ENCODE results near the gene SLC26A5.
A peak's percentile ranks its signal among the peaks of the same experiment; 100 is the strongest.
"Not testable (repeated sequence)": the region's sequence is repeated elsewhere in the genome, so short reads cannot be mapped to it uniquely, and the experiment has no call there.

The SLC26A5 gene

DNA sequence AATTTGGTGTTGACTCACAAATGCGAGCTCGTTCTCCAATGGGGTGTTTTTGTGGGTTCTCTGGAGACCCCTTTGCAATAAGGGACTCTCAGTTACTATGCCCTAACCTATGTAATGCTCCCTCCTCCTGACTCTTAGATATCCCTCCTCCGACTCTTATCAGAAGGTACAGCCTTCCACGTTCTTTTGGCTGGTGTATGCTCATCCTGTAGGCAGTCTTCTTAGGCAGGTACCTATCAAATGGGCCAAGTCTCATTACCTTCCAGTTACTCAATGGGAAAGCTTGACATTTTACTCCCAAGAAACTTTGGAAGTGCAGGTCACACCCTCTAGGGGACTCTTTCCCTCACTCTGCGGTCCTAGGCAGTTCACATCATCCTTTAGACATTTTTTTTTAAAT lies 32.6 kb downstream of the SLC26A5 start:
- Histone ChIP-seq H3K27me3 (ENCODE audit: insufficient read depth, low read length, poor library complexity) (peaks cover 14% of the 10 kb centered on the region), H3K4me1 (ENCODE audit: insufficient read depth, low read length) (no peaks in the 10 kb centered on the region), H3K27ac (ENCODE audit: low read length) (no peak overlapping the region), H3K36me3 (ENCODE audit: insufficient read depth, low read length) (no peaks in the 10 kb centered on the region), H4K20me1 (ENCODE audit: insufficient read depth, low read length) (no peaks in the 10 kb centered on the region), H3K79me2 (ENCODE audit: insufficient read depth, low read length) (no peaks in the 10 kb centered on the region), H3K4me2 (ENCODE audit: insufficient read depth, low read length) (no peak overlapping the region), H3K9me3 (ENCODE audit: insufficient read depth, low read length, severe bottlenecking) (no peaks in the 10 kb centered on the region), H2AFZ (ENCODE audit: low read depth, low read length) (no peak overlapping the region), H3K4me3 (ENCODE audit: low read depth in 1 of 2, low read length in 2 of 2) (no peak overlapping the region), H3K9ac (ENCODE audit: low read depth, low read length) (no peak overlapping the region)
- TF ChIP-seq, protein P1, sequence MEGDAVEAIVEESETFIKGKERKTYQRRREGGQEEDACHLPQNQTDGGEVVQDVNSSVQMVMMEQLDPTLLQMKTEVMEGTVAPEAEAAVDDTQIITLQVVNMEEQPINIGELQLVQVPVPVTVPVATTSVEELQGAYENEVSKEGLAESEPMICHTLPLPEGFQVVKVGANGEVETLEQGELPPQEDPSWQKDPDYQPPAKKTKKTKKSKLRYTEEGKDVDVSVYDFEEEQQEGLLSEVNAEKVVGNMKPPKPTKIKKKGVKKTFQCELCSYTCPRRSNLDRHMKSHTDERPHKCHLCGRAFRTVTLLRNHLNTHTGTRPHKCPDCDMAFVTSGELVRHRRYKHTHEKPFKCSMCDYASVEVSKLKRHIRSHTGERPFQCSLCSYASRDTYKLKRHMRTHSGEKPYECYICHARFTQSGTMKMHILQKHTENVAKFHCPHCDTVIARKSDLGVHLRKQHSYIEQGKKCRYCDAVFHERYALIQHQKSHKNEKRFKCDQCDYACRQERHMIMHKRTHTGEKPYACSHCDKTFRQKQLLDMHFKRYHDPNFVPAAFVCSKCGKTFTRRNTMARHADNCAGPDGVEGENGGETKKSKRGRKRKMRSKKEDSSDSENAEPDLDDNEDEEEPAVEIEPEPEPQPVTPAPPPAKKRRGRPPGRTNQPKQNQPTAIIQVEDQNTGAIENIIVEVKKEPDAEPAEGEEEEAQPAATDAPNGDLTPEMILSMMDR (IDR thresholded peaks at IDR 0.05; ENCODE audit: borderline replicate concordance, extremely low read depth, low read length, poor library complexity, severe bottlenecking), result no peak
- no peak for TF ChIP-seq EZH2 (IDR thresholded peaks at IDR 0.05; ENCODE audit: borderline replicate concordance, low read depth, low read length, severe bottlenecking)
- DNase-seq (no peak), ATAC-seq (ENCODE audit: insufficient read depth, low read depth) (no peak)

DNA sequence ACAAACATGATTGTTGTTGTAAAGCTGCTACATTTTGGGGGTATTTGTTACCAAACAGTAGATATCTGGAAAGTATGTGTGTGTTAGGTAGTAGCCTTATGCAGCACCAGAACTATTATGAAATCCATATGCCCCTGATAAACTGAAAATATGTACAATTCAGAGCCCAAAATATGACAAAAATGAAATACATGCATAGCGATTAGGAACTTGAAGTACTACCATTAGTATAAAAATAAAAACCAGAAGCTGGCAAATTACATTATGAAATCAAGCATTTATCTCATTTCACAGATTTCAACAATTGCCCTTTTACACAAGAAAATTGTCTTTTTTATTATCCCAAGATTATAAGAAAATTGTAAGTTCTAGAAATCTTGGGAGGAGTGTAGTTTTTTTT lies 33.9 kb downstream of the SLC26A5 start:
- Histone ChIP-seq H2AFZ (ENCODE audit: low read depth, low read length) (no peak overlapping the region), H3K9me3 (ENCODE audit: insufficient read depth, low read length, severe bottlenecking) (no peaks in the 10 kb centered on the region), H3K4me1 (ENCODE audit: insufficient read depth, low read length) (no peaks in the 10 kb centered on the region), H3K27me3 (ENCODE audit: insufficient read depth, low read length, poor library complexity) (peaks cover 14% of the 10 kb centered on the region), H3K4me2 (ENCODE audit: insufficient read depth, low read length) (no peak overlapping the region), H3K4me3 (ENCODE audit: low read depth in 1 of 2, low read length in 2 of 2) (no peak overlapping the region), H3K36me3 (ENCODE audit: insufficient read depth, low read length) (no peaks in the 10 kb centered on the region), H3K27ac (ENCODE audit: low read length) (no peak overlapping the region), H3K9ac (ENCODE audit: low read depth, low read length) (no peak overlapping the region), H4K20me1 (ENCODE audit: insufficient read depth, low read length) (no peaks in the 10 kb centered on the region), H3K79me2 (ENCODE audit: insufficient read depth, low read length) (no peaks in the 10 kb centered on the region)
- no peak for ATAC-seq (ENCODE audit: insufficient read depth, low read depth)
- DNase-seq, result no peak
- TF ChIP-seq, protein P1 (IDR thresholded peaks at IDR 0.05; ENCODE audit: borderline replicate concordance, extremely low read depth, low read length, poor library complexity, severe bottlenecking), result no peak
- TF ChIP-seq EZH2 (IDR thresholded peaks at IDR 0.05; ENCODE audit: borderline replicate concordance, low read depth, low read length, severe bottlenecking), result no peak

GRCh38 chr7:103405789-103406613 lies 40.0 kb downstream of the SLC26A5 start:
- not testable (repeated sequence) for H3K4me3 ChIP-seq (ENCODE audit: low read depth in 1 of 2, low read length in 2 of 2); H3K27me3 ChIP-seq (ENCODE audit: insufficient read depth, low read length, poor library complexity); H3K27ac ChIP-seq (ENCODE audit: low read length); H2AFZ ChIP-seq (ENCODE audit: low read depth, low read length); H4K20me1 ChIP-seq (ENCODE audit: insufficient read depth, low read length); H3K9me3 ChIP-seq (ENCODE audit: insufficient read depth, low read length, severe bottlenecking); H3K9ac ChIP-seq (ENCODE audit: low read depth, low read length); H3K36me3 ChIP-seq (ENCODE audit: insufficient read depth, low read length); H3K79me2 ChIP-seq (ENCODE audit: insufficient read depth, low read length); ATAC-seq (ENCODE audit: insufficient read depth, low read depth); H3K4me1 ChIP-seq (ENCODE audit: insufficient read depth, low read length); H3K4me2 ChIP-seq (ENCODE audit: insufficient read depth, low read length)
- peak; percentile 21 for DNase-seq

DNA sequence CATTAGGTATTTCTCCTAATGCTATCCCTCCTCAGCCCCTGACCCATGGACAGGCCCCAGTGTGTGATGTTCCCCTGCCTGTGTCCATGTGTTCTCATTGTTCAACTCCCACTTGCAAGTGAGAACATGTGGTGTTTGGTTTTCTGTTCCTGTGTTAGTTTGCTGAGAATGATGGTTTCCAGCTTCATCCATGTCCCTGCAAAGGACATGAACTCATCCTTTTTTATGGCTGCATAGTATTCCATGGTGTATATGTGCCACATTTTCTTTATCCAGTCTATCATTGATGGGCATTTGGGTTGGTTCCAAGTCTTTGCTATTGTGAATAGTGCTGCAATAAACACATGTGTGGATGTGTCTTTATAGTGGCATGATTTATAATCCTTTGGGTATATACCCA lies 46.3 kb downstream of the SLC26A5 start:
- not testable (repeated sequence) for DNase-seq; H3K79me2 ChIP-seq (ENCODE audit: insufficient read depth, low read length); H3K36me3 ChIP-seq (ENCODE audit: insufficient read depth, low read length); H4K20me1 ChIP-seq (ENCODE audit: insufficient read depth, low read length); H3K4me3 ChIP-seq (ENCODE audit: low read depth in 1 of 2, low read length in 2 of 2); H2AFZ ChIP-seq (ENCODE audit: low read depth, low read length); H3K4me2 ChIP-seq (ENCODE audit: insufficient read depth, low read length); H3K27me3 ChIP-seq (ENCODE audit: insufficient read depth, low read length, poor library complexity); ATAC-seq (ENCODE audit: insufficient read depth, low read depth); H3K9me3 ChIP-seq (ENCODE audit: insufficient read depth, low read length, severe bottlenecking); H3K4me1 ChIP-seq (ENCODE audit: insufficient read depth, low read length); H3K27ac ChIP-seq (ENCODE audit: low read length); H3K9ac ChIP-seq (ENCODE audit: low read depth, low read length)

Data from DND-41 (cell line).